ENCODE results near the gene CADPS.

DNA sequence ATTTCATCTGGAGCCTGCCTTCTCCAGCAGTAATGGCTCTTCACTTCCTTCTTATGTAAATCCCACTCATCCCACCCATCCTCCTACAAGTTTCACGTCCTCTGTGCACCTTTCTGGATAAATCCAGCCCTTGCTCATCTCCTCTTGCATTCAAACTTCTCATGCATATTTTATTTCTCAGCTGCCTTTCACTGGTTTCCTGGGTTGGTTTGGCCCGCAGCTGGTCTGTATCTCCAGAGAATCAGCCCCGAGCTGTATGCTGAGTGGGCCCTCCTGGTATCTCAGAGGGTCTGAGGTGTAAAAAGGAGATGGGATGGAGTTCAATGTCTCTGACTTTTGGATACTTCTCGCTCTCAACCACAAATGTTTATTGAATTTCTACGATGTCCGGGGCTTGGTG is 253.3 kb downstream of the CADPS start:
- TF ChIP-seq, protein P1, sequence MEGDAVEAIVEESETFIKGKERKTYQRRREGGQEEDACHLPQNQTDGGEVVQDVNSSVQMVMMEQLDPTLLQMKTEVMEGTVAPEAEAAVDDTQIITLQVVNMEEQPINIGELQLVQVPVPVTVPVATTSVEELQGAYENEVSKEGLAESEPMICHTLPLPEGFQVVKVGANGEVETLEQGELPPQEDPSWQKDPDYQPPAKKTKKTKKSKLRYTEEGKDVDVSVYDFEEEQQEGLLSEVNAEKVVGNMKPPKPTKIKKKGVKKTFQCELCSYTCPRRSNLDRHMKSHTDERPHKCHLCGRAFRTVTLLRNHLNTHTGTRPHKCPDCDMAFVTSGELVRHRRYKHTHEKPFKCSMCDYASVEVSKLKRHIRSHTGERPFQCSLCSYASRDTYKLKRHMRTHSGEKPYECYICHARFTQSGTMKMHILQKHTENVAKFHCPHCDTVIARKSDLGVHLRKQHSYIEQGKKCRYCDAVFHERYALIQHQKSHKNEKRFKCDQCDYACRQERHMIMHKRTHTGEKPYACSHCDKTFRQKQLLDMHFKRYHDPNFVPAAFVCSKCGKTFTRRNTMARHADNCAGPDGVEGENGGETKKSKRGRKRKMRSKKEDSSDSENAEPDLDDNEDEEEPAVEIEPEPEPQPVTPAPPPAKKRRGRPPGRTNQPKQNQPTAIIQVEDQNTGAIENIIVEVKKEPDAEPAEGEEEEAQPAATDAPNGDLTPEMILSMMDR (conservative IDR thresholded peaks at IDR 0.05; ENCODE audit: low read length): no peak
- TF ChIP-seq EZH2phosphoT487 (IDR thresholded peaks at IDR 0.05; ENCODE audit: borderline replicate concordance, low read depth, low read length): no peak

Data from OCI-LY7 (cell line).